GM23338 (cell line): ENCODE measurements around the gene PIH1D2. TPM values are rescaled to one million over a fixed set of nuclear protein-coding genes. Genes with fewer than 3 reads are reported as not detected.

Experiments
- ATAC-seq: fragments of 200-7000 bp; cut with Tn5 transposase; 3 replicates; pipeline ENCODE4 v1.9.1; 2020
- DNase-seq: peaks from one replicate; pipeline ENCODE4 v3.0.0-alpha.2; 2015; ENCODE audit warnings: low spot score
- H2AFZ ChIP-seq: fragments of 200-600 bp; sonication (generic); 2 replicates; pipeline ENCODE4 v1.8.0; 2016; ENCODE audit warnings: antibody characterized with exemption, mild to moderate bottlenecking, moderate library complexity
- H3F3A ChIP-seq: fragments of 200-600 bp; sonication (generic); replicated peaks from 2 replicates; pipeline ENCODE4 v1.8.0; 2017; ENCODE audit warnings: antibody characterized with exemption, mixed run types, low read depth
- H3K27ac ChIP-seq: fragments of 200-600 bp; sonication (generic); 2 replicates; pipeline ENCODE4 v1.6.1; 2016; ENCODE audit warnings: low read depth
- H3K27me3 ChIP-seq: fragments of 200-600 bp; sonication (generic); 2 replicates; pipeline ENCODE4 v1.8.0; 2016; ENCODE audit warnings: mild to moderate bottlenecking, mixed run types, moderate library complexity; ENCODE audit not compliant: insufficient read depth
- H3K36me3 ChIP-seq: fragments of 200-600 bp; sonication (generic); 2 replicates; pipeline ENCODE4 v1.8.0; 2016; ENCODE audit warnings: mild to moderate bottlenecking; ENCODE audit not compliant: insufficient read depth
- H3K4me1 ChIP-seq: fragments of 200-600 bp; sonication (generic); 2 replicates; pipeline ENCODE4 v1.8.0; 2016; ENCODE audit warnings: mild to moderate bottlenecking, moderate library complexity; ENCODE audit not compliant: insufficient read depth
- H3K4me2 ChIP-seq: fragments of 200-600 bp; sonication (generic); 2 replicates; pipeline ENCODE4 v1.7.1; 2017; ENCODE audit warnings: mixed run types
- H3K4me3 ChIP-seq: fragments of 200-600 bp; sonication (generic); 2 replicates; pipeline ENCODE4 v1.6.1; 2016; ENCODE audit warnings: mixed run types
- H3K79me2 ChIP-seq: fragments of 200-600 bp; sonication (generic); replicated peaks from 2 replicates; pipeline ENCODE4 v1.8.0; 2017; ENCODE audit warnings: mild to moderate bottlenecking; ENCODE audit not compliant: insufficient read depth
- H3K9me2 ChIP-seq: fragments of 200-600 bp; sonication (generic); 2 replicates; pipeline ENCODE4 v1.8.0; 2017; ENCODE audit not compliant: insufficient read depth
- H4K20me1 ChIP-seq: fragments of 200-600 bp; sonication (generic); replicated peaks from 2 replicates; pipeline ENCODE4 v1.8.0; 2017; ENCODE audit warnings: mild to moderate bottlenecking; ENCODE audit not compliant: insufficient read depth
- H3K27ac Mint-ChIP-seq: 2 replicates; pipeline ENCODE4 v1.8.0; 2020; ENCODE audit warnings: inconsistent platforms, mild to moderate bottlenecking, moderate library complexity, mixed read lengths
- H3K27me3 Mint-ChIP-seq: 3 replicates; pipeline ENCODE4 v1.8.0; 2022; ENCODE audit warnings: low read depth, mild to moderate bottlenecking, moderate library complexity, mixed read lengths, inconsistent platforms; ENCODE audit not compliant: insufficient read depth, poor library complexity
- H3K36me3 Mint-ChIP-seq: 3 replicates; pipeline ENCODE4 v1.8.0; 2021; ENCODE audit warnings: low read depth, mild to moderate bottlenecking, inconsistent platforms, moderate library complexity, mixed read lengths
- H3K4me1 Mint-ChIP-seq: 3 replicates; pipeline ENCODE4 v1.8.0; 2020; ENCODE audit warnings: mild to moderate bottlenecking, inconsistent platforms, mixed read lengths
- H3K4me3 Mint-ChIP-seq: 3 replicates; pipeline ENCODE4 v1.8.0; 2021; ENCODE audit warnings: moderate library complexity, mild to moderate bottlenecking, inconsistent platforms, mixed read lengths
- H3K9me3 Mint-ChIP-seq: 3 replicates; pipeline ENCODE4 v1.8.0; 2020; ENCODE audit warnings: moderate library complexity, mild to moderate bottlenecking, inconsistent platforms, mixed read lengths
- CREB1 ChIP-seq: fragments of 250-450 bp; sonication (Bioruptor Pico); IDR thresholded peaks from 2 replicates; pipeline ENCODE4 v1.5.0; 2020; ENCODE audit warnings: low read depth, mild to moderate bottlenecking, moderate library complexity
- CTCF ChIP-seq, 2 experiments: fragments of 200-600 bp in 1 of 2; sonication (generic) in 1 of 2; conservative IDR thresholded peaks; 2 replicates each; pipeline versions ENCODE4 v1.5.1 to v1.6.1; 2016 to 2017; ENCODE audit warnings: antibody characterized with exemption in 2 of 2, low read depth in 2 of 2, mild to moderate bottlenecking in 2 of 2, moderate library complexity in 1 of 2
- EZH2 ChIP-seq: fragments of 200-600 bp; sonication (generic); IDR thresholded peaks from one replicate; pipeline ENCODE4 v1.8.0; 2017; ENCODE audit warnings: antibody characterized with exemption, mild to moderate bottlenecking, low read depth; ENCODE audit not compliant: unreplicated experiment
- EZH2phosphoT487 ChIP-seq: fragments of 200-600 bp; sonication (generic); IDR thresholded peaks from one replicate; pipeline ENCODE4 v1.8.1; 2018; ENCODE audit warnings: antibody characterized with exemption; ENCODE audit not compliant: unreplicated experiment
- JUNB ChIP-seq: IDR thresholded peaks from one replicate; pipeline ENCODE4 v1.6.1; 2016; ENCODE audit warnings: antibody characterized with exemption; ENCODE audit not compliant: unreplicated experiment
- NANOG ChIP-seq: IDR thresholded peaks from 2 replicates; pipeline ENCODE4 v1.6.1; 2016; ENCODE audit warnings: antibody characterized with exemption, borderline replicate concordance
- POLR2AphosphoS5 ChIP-seq: IDR thresholded peaks from 2 replicates; pipeline ENCODE4 v1.6.1; 2016; ENCODE audit warnings: antibody characterized with exemption, low read depth
- STAT1 ChIP-seq: IDR thresholded peaks from one replicate; pipeline ENCODE4 v1.6.1; 2016; ENCODE audit warnings: antibody characterized with exemption; ENCODE audit not compliant: unreplicated experiment
- ZNF114 ChIP-seq: fragments of 250-450 bp; sonication (Bioruptor Pico); IDR thresholded peaks from 2 replicates; pipeline ENCODE4 v1.5.0; 2020; ENCODE audit warnings: mild to moderate bottlenecking, moderate library complexity
- ZNF331 ChIP-seq: fragments of 250-450 bp; sonication (Bioruptor Pico); IDR thresholded peaks from 2 replicates; pipeline ENCODE4 v1.5.0; 2020; ENCODE audit warnings: low read depth, mild to moderate bottlenecking, moderate library complexity
- polyA plus RNA-seq: library from polyadenylated mRNA; unstranded; fragments of >200 nt; fragmentation: Nextera tagmentation; extraction: Ambion mirVana; gene quantifications from 2 replicates; pipeline ENCODE4 v1.2.1, GENCODE V29; 2016
- total RNA-seq: library from RNA; depleted of rRNA; stranded (reverse); fragments of >200 nt; shearing (Covaris generic); gene quantifications from 2 replicates; pipeline ENCODE4 v1.2.3, GENCODE V29; 2014
- TF ChIP-seq, protein P1 (sequence below): IDR thresholded peaks from one replicate; pipeline ENCODE4 v1.6.1; 2018; ENCODE audit warnings: antibody characterized with exemption; ENCODE audit not compliant: unreplicated experiment
- TF ChIP-seq, protein P2 (sequence below): IDR thresholded peaks from 2 replicates; pipeline ENCODE4 v1.6.1; 2016; ENCODE audit warnings: antibody characterized with exemption
- TF ChIP-seq, protein P3 (sequence below): fragments of 250-450 bp; sonication (Bioruptor Pico); IDR thresholded peaks from 2 replicates; pipeline ENCODE4 v1.5.0; 2020; ENCODE audit warnings: mild to moderate bottlenecking, moderate library complexity

The PIH1D2 gene
- total and polyA plus RNA-seq, 2 experiments from 2014 or later = 0.80 to 0.89 TPM

- TF ChIP-seq CTCF (conservative IDR thresholded peaks at IDR 0.05; ENCODE audit: low read depth in 2 of 2) (no peak), EZH2 (no peak), CREB1 (CRISPR knock-in tag) (no peak), STAT1 (no peak), POLR2AphosphoS5 (no peak), EZH2phosphoT487 (no peak), ZNF331 (no peak), NANOG (no peak), ZNF114 (CRISPR knock-in tag) (no peak), JUNB (no peak)
- TF ChIP-seq, protein P1, sequence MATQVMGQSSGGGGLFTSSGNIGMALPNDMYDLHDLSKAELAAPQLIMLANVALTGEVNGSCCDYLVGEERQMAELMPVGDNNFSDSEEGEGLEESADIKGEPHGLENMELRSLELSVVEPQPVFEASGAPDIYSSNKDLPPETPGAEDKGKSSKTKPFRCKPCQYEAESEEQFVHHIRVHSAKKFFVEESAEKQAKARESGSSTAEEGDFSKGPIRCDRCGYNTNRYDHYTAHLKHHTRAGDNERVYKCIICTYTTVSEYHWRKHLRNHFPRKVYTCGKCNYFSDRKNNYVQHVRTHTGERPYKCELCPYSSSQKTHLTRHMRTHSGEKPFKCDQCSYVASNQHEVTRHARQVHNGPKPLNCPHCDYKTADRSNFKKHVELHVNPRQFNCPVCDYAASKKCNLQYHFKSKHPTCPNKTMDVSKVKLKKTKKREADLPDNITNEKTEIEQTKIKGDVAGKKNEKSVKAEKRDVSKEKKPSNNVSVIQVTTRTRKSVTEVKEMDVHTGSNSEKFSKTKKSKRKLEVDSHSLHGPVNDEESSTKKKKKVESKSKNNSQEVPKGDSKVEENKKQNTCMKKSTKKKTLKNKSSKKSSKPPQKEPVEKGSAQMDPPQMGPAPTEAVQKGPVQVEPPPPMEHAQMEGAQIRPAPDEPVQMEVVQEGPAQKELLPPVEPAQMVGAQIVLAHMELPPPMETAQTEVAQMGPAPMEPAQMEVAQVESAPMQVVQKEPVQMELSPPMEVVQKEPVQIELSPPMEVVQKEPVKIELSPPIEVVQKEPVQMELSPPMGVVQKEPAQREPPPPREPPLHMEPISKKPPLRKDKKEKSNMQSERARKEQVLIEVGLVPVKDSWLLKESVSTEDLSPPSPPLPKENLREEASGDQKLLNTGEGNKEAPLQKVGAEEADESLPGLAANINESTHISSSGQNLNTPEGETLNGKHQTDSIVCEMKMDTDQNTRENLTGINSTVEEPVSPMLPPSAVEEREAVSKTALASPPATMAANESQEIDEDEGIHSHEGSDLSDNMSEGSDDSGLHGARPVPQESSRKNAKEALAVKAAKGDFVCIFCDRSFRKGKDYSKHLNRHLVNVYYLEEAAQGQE = no peak
- TF ChIP-seq, protein P2, sequence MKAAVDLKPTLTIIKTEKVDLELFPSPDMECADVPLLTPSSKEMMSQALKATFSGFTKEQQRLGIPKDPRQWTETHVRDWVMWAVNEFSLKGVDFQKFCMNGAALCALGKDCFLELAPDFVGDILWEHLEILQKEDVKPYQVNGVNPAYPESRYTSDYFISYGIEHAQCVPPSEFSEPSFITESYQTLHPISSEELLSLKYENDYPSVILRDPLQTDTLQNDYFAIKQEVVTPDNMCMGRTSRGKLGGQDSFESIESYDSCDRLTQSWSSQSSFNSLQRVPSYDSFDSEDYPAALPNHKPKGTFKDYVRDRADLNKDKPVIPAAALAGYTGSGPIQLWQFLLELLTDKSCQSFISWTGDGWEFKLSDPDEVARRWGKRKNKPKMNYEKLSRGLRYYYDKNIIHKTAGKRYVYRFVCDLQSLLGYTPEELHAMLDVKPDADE = no peak
- TF ChIP-seq, protein P3, sequence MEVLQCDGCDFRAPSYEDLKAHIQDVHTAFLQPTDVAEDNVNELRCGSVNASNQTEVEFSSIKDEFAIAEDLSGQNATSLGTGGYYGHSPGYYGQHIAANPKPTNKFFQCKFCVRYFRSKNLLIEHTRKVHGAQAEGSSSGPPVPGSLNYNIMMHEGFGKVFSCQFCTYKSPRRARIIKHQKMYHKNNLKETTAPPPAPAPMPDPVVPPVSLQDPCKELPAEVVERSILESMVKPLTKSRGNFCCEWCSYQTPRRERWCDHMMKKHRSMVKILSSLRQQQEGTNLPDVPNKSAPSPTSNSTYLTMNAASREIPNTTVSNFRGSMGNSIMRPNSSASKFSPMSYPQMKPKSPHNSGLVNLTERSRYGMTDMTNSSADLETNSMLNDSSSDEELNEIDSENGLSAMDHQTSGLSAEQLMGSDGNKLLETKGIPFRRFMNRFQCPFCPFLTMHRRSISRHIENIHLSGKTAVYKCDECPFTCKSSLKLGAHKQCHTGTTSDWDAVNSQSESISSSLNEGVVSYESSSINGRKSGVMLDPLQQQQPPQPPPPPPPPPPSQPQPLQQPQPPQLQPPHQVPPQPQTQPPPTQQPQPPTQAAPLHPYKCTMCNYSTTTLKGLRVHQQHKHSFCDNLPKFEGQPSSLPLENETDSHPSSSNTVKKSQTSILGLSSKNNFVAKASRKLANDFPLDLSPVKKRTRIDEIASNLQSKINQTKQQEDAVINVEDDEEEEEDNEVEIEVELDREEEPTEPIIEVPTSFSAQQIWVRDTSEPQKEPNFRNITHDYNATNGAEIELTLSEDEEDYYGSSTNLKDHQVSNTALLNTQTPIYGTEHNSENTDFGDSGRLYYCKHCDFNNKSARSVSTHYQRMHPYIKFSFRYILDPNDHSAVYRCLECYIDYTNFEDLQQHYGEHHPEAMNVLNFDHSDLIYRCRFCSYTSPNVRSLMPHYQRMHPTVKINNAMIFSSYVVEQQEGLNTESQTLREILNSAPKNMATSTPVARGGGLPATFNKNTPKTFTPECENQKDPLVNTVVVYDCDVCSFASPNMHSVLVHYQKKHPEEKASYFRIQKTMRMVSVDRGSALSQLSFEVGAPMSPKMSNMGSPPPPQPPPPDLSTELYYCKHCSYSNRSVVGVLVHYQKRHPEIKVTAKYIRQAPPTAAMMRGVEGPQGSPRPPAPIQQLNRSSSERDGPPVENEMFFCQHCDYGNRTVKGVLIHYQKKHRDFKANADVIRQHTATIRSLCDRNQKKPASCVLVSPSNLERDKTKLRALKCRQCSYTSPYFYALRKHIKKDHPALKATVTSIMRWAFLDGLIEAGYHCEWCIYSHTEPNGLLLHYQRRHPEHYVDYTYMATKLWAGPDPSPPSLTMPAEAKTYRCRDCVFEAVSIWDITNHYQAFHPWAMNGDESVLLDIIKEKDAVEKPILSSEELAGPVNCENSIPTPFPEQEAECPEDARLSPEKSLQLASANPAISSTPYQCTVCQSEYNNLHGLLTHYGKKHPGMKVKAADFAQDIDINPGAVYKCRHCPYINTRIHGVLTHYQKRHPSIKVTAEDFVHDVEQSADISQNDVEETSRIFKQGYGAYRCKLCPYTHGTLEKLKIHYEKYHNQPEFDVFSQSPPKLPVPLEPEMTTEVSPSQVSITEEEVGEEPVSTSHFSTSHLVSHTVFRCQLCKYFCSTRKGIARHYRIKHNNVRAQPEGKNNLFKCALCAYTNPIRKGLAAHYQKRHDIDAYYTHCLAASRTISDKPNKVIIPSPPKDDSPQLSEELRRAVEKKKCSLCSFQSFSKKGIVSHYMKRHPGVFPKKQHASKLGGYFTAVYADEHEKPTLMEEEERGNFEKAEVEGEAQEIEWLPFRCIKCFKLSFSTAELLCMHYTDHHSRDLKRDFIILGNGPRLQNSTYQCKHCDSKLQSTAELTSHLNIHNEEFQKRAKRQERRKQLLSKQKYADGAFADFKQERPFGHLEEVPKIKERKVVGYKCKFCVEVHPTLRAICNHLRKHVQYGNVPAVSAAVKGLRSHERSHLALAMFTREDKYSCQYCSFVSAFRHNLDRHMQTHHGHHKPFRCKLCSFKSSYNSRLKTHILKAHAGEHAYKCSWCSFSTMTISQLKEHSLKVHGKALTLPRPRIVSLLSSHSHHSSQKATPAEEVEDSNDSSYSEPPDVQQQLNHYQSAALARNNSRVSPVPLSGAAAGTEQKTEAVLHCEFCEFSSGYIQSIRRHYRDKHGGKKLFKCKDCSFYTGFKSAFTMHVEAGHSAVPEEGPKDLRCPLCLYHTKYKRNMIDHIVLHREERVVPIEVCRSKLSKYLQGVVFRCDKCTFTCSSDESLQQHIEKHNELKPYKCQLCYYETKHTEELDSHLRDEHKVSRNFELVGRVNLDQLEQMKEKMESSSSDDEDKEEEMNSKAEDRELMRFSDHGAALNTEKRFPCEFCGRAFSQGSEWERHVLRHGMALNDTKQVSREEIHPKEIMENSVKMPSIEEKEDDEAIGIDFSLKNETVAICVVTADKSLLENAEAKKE (CRISPR knock-in tag) = no peak
- Histone ChIP-seq H3K9me2 (no peaks in the 10 kb centered on the region), H3K4me2 (no peak overlapping the region), H3K79me2 (peaks cover 21% of the 10 kb centered on the region), H3K4me1 (no peaks in the 10 kb centered on the region), H3K4me3 (no peak overlapping the region), H4K20me1 (peaks cover 24% of the 10 kb centered on the region), H3K36me3 (peaks cover 66% of the 10 kb centered on the region), H2AFZ (no peak overlapping the region), H3K27me3 (no peaks in the 10 kb centered on the region), H3F3A (no peaks in the 10 kb centered on the region), H3K27ac (0 out of 2 replicates have a peak overlapping the region, but pooled peaks have one; percentile 50)
- H3K36me3 Mint-ChIP-seq = peaks cover 75% of the 10 kb centered on the region
- H3K4me3 Mint-ChIP-seq = no peak overlapping the region
- no peaks in the 10 kb centered on the region for H3K4me1 Mint-ChIP-seq
- H3K27me3 Mint-ChIP-seq = no peaks in the 10 kb centered on the region
- DNase-seq (no peak), ATAC-seq (no peak)
- no peak overlapping the region for H3K27ac Mint-ChIP-seq
- H3K9me3 Mint-ChIP-seq = no peaks in the 10 kb centered on the region
Measured at GRCh38 chr11:112042161-112042960, 31.5 kb downstream of the PIH1D2 start.
